IPS DF 4.7 (cell line): ENCODE results near the gene IL11.

Source experiments
- DNase-seq: peaks from one replicate; pipeline ENCODE4 v3.0.0-alpha.2; 2013; ENCODE audit warnings: low spot score; ENCODE audit errors: extremely low read depth

The IL11 gene

GRCh38 chr19:55391191-55391670, 21.0 kb upstream of the IL11 start:
- no peak for DNase-seq

DNA sequence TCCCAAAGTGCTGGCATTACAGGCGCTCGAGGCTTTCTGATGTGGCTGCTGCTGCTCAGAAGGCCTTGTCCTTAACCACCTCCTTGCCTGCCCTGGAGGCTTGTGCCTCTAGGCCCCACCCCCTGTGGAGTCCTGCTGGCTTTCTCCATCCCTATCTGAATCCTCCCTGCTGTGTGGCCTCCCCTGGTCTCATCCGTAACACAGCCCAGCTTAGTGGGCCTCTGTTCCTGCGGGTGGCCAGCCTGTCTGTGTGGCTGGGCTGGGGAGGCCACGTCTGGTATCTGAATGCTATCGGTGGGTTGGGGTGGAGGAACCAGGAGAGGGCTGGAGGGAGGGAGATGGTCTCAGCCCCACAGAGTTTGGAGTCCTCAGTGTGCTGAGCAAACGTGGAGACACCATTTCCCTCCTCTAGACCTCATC, 20.2 kb upstream of the IL11 start:
- DNase-seq, result no peak

DNA sequence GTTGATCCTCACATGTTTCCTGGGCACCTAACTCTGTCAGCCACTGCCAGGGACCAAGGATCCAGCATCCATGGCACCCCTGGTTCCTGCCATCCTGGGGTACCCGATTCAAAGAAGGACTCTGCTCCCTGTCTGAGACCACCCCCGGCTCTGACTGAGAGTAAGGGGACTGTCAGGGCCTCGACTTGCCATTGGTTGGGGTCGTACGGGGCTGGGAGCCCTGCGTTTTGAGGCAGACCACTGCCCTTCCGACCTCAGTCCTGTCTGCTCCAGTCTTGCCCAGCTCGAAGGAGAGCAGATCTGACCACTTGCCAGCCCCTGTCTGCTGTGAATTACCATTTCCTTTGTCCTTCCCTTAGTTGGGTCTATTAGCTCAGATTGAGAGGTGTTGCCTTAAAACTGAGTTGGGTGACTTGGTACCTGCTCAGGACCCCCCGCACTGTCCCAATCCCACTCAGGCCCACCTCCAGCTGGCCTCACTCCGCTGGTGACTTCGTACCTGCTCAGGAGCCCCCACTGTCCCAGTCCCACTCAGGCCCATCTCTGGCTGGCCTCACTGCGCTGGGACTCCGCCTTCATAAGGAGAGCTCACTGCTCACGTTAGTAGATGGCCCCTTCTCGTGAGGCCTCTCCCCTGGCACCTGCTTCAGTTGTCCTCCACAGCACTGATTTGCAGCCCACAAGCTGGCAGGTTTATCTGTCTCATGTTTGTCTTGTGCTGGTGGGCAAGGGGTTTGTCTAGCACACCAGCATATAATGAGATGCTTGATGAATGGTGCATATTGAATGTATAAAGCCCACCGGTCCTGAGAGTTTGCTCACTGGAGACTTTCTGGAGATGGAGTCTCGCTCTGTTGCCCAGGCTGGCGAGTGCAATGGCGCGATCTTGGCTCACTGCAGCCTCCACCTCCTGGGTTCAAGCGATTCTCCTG, 19.4 kb upstream of the IL11 start:
- no peak for DNase-seq

GRCh38 chr19:55387736-55388497, 17.7 kb upstream of the IL11 start:
- DNase-seq, result no peak

GRCh38 chr19:55386493-55386971, 16.3 kb upstream of the IL11 start:
- no peak for DNase-seq

- DNase-seq, result peak; percentile 97
Observed at GRCh38 chr19:55385724-55386492, 15.6 kb upstream of the IL11 start, which contains the start of gene RPL28. TSS of gene RPL28 (plus strand) at chr19:55385932. CDS start at chr19:55386358, 426 bp downstream.

- peak; percentile 72 for DNase-seq
Observed at GRCh38 chr19:55384920-55385723, 14.9 kb upstream of the IL11 start.

GRCh38 chr19:55384131-55384919, 14.1 kb upstream of the IL11 start, which contains the start of gene TMEM238:
TSS of gene TMEM238 (minus strand) at chr19:55384292. CDS start at chr19:55384259, 33 bp downstream.
- no peak for DNase-seq

DNA sequence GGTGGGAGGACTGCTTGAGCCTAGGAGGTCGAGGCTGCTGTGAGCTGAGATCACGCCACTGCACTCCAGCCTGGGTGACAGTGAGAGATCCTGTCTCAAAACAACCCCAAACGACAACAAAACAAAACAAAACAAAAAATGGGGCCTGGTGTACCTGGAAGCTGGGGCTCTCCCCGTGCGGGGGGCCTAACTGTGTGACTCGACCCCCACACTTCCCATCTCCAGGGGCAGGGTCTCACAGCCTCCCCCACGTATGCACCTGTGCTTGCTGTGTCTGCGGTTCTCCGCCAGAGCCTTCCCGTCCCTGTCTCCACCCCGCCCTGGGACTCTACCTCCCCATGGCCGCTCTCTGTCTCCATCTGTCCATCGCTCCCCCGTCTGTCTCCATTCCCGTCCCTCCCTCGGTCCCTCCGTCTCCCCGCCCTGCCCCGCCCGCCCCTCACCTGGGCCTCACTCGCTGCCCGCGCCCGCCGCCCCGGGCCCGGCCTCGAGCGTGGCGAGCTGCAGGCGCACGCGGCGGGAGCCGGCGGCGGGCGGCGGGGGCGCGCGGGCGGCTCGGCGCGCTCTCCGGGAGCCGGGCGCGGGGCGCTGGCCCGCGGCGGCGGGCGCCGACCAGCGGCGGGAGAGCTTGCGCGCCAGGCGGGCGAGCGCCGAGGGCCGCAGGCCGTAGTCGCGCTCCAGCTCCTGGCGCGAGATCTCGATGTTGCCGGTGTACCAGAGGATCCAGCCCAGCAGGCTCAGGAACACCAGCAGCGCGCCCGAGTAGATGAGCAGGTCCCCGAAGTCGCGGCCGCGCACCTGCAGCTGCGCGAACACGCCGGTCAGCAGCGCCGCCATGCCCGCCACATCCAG, 13.2 kb upstream of the IL11 start:
- no peak for DNase-seq

- DNase-seq, result no peak
Observed at GRCh38 chr19:55382522-55383054, 12.3 kb upstream of the IL11 start.

DNA sequence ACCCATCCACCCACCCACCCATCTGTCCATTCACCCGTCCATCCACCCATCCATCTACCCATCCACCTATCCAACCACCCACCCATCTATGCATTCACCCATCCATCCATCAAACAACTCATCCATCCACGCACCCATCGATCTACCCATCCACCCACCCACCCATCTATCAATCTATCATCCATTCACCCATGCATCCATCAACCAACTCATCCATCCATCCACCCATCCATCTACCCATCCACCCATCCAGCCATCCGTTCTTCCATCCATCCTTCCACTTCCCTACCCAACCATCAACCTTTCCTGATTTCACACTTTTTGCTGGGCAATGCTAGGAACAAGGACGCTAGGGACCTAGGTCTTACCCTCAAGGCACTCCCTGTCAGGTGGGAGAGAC, 11.8 kb upstream of the IL11 start:
- DNase-seq, result no peak

DNA sequence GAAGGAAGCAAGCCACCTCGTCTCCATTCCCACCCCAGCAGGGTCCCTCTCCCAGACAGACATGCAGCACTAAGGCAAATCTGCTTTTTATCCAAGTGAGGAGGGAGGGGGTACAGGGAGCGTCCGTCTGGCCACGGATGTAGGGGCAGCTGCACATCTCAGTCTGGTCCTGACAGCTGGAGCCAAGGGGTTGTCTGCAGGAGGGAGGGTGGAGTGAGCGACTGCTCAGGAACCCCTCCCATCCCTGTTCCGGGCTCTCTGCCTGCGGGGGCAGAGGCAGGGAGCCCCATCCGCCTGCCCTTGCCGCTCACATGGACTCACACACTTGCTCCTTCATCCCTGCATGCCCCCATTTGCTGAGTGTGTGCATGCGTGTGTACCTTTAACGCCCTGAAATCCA, 8.9 kb upstream of the IL11 start:
- no peak for DNase-seq

DNA sequence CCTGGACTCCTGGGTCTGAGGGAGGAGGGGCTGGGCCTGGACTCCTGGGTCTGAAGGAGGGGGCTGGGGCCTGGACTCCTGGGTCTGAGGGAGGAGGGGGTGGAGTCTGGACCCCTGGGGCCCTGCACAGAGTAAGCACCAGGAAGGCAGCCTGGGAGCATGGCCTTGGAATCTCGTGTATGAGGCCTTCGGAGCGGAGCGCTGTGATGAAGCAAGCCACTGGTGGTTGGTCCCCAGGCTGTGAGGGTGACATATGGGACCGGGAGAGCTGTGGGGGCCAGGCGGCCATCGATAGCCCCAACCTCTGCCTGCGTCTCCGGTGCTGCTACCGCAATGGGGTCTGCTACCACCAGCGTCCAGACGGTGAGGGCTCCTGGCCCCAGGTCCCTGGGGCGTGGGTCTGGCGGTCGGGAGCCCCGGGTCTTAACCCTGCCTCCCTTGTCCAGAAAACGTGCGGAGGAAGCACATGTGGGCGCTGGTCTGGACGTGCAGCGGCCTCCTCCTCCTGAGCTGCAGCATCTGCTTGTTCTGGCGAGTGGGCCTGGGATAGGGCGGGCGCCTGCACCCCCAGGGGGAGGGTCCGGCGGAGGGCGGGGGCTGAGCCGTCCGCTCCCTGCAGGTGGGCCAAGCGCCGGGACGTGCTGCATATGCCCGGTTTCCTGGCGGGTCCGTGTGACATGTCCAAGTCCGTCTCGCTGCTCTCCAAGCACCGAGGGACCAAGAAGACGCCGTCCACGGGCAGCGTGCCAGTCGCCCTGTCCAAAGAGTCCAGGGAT, 7.3 kb upstream of the IL11 start:
- no peak for DNase-seq

GRCh38 chr19:55376241-55376933, 6.1 kb upstream of the IL11 start, which contains the start of gene TMEM190:
TSS of gene TMEM190 (plus strand) at chr19:55376826. CDS start at chr19:55376854, 28 bp downstream.
- DNase-seq, result no peak

DNA sequence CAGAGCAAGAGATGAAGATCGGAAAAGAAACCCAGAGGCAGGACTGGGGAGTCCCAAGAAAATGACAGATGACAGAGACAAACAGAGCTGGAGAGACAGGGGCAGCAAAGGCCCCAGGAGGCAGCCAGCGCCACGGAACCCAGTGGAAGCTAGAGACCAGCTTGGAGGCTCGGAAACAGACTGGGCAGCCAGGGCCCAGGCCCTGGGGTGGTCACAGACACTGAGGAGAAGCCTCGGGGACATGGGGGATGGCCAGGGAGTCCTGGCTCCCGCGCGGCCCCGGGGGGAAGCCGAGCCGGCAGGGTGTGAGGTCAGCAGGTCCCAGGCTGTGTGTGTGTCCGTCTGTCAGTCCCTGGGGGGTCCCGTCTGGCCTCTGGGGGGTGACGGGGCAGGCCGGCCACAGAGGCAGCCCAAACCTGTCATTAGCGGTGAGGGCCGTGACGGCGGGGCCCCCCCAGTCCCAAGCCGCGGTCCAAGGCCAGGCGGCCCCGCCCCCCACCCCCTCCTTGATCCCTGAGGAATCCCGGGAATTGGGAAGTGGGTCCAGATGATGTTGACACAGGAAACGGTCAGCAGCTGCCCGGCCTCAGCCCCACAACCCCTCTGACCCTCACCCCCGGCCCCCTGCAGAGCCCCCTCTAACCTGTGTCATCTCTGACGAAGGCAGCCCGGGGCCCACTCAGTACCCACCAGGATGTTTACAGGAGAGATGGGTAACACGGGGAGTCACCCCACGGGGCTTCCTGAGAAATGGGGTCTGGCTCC, 3.9 kb upstream of the IL11 start:
- DNase-seq, result no peak
